HG02588 (cell line): ENCODE data around the gene TPP2.

Experiments used
- ATAC-seq: cut with Tn5 transposase; IDR thresholded peaks from one replicate; pipeline ENCODE4 v1.9.1; 2021; ENCODE audit warnings: mild to moderate bottlenecking, moderate library complexity; ENCODE audit not compliant: unreplicated experiment

TPP2 gene

DNA sequence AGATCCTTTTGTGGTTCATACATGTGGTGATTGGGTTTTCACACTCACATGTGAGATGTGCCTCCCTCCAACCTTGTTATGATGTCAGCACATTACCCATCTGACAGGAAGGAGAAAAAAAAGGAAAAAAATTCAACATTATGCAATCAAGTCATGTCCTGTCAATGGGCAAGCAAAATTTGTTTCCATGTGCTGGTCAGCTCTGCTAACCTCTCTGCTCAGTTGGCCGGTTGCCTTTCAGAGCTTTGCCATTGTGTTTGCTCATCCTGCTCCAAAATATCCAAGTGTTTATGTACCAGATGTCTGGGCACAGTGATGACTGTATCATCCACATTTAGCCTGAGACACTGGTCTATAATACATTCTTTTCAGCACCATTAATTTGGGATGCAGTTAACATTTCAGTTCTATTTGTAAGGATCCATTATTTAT lies 125.0 kb downstream of the TPP2 start:
- no peak for ATAC-seq

DNA sequence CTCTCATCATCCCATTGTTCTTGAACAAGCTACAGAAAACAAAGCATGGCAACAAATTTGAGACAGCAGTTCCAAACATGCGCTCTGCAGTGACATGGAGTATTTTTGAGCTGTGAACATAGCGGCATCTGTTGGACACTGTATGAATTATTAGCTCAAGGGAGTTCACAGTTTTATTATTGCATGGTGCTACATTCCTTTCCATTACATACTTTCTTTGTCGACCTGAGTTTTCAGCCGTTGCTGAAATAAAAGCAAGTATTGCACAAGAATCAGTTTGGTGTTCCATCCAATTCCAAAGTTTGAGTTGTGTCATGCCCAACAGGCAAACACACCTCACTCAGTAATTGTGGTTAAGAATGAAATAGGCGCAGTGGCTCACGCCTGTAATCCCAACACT lies 128.1 kb downstream of the TPP2 start:
- no peak for ATAC-seq

DNA sequence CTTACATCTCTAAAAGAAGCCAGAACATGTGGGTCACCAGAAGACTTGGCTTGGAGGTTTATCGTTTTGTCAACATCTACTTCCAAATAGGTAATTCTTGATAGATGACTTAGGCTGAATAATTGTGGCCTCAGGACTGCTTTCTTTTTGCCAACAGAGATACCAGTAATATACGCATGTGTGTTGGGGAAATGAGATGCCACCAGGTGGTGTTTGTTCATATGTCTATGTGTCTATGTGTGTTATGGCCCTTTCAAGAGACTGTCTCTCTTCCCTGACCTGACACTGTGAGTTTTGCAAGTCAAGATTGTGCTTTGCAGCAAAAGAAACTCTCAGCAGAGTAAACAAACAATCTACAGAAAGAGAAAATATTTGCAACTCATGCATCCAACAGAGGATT lies 129.6 kb downstream of the TPP2 start:
- ATAC-seq = no peak
